GM18505 (cell line): Measurements from ENCODE around the gene POLR1B.
"Not testable (repeated sequence)": the region's sequence is repeated elsewhere in the genome, so short reads cannot be mapped to it uniquely, and the experiment has no call there.

Source experiments
- ATAC-seq: cut with Tn5 transposase; IDR thresholded peaks from one replicate; pipeline ENCODE4 v1.9.1; 2021; ENCODE audit not compliant: unreplicated experiment
- POLR2A ChIP-seq: IDR thresholded peaks from 4 replicates; pipeline ENCODE4 v1.6.1; 2011; ENCODE audit warnings: borderline replicate concordance; ENCODE audit not compliant: insufficient read depth, insufficient read length; ENCODE audit errors: extremely low read depth

Gene POLR1B

GRCh38 chr2:112597537-112598322 lies 55.5 kb downstream of the POLR1B start:
- no peak for ATAC-seq
- no peak for TF ChIP-seq POLR2A

- TF ChIP-seq POLR2A = no peak
- ATAC-seq = no peak
These were observed 58.4 kb downstream of the POLR1B start for GRCh38 chr2:112600634-112601033.

- TF ChIP-seq POLR2A = no peak
- no peak for ATAC-seq
These were observed 59.5 kb downstream of the POLR1B start for GRCh38 chr2:112601754-112602153.

GRCh38 chr2:112602917-112603316 lies 60.7 kb downstream of the POLR1B start:
- TF ChIP-seq POLR2A = no peak
- no peak for ATAC-seq

GRCh38 chr2:112603731-112604130 lies 61.5 kb downstream of the POLR1B start:
- ATAC-seq = no peak

GRCh38 chr2:112604952-112605351 lies 62.7 kb downstream of the POLR1B start:
- no peak for TF ChIP-seq POLR2A
- ATAC-seq = no peak

More at GRCh38 chr2:112603731-112604130, 61.5 kb downstream of the POLR1B start:
- no peak for TF ChIP-seq POLR2A

GRCh38 chr2:112605926-112606325 lies 63.7 kb downstream of the POLR1B start:
- ATAC-seq = no peak
- TF ChIP-seq POLR2A = no peak

GRCh38 chr2:112606547-112606946 lies 64.3 kb downstream of the POLR1B start:
- no peak for ATAC-seq
- TF ChIP-seq POLR2A = no peak

- TF ChIP-seq POLR2A = no peak
- no peak for ATAC-seq
These were observed 65.6 kb downstream of the POLR1B start for GRCh38 chr2:112607680-112608438.

- not testable (repeated sequence) for ATAC-seq
These were observed 67.1 kb downstream of the POLR1B start for GRCh38 chr2:112609320-112609719.

GRCh38 chr2:112612283-112612682 lies 70.0 kb downstream of the POLR1B start:
- ATAC-seq = not testable (repeated sequence)

GRCh38 chr2:112614201-112614840 lies 72.1 kb downstream of the POLR1B start:
- no peak for ATAC-seq
- no peak for TF ChIP-seq POLR2A

- no peak for TF ChIP-seq POLR2A
- no peak for ATAC-seq
These were observed 72.8 kb downstream of the POLR1B start for GRCh38 chr2:112615051-112615450.

GRCh38 chr2:112615798-112616197 lies 73.5 kb downstream of the POLR1B start:
- not testable (repeated sequence) for ATAC-seq
